GF-D8 (cell line): Measurements from ENCODE around the gene PRDM16.
"Not testable (repeated sequence)": the region's sequence is repeated elsewhere in the genome, so short reads cannot be mapped to it uniquely, and the experiment has no call there.

Experiments
- DNase-seq: peaks from one replicate; lab custom pipeline; 2025; lab: John Stamatoyannopoulos, UW

PRDM16 gene

GRCh38 chr1:3227351-3227704 is 158.3 kb downstream of the PRDM16 start:
- DNase-seq, result no peak

GRCh38 chr1:3227893-3228292 is 158.9 kb downstream of the PRDM16 start:
- no peak for DNase-seq

- DNase-seq, result no peak
Observed at GRCh38 chr1:3229081-3229725, 160.2 kb downstream of the PRDM16 start.

- DNase-seq, result no peak
Observed at GRCh38 chr1:3230553-3230952, 161.6 kb downstream of the PRDM16 start.

GRCh38 chr1:3231245-3231644 is 162.2 kb downstream of the PRDM16 start:
- DNase-seq, result no peak

- no peak for DNase-seq
Observed at GRCh38 chr1:3231826-3232225, 162.8 kb downstream of the PRDM16 start.

- DNase-seq, result no peak
Observed at GRCh38 chr1:3233031-3233430, 164.0 kb downstream of the PRDM16 start.

GRCh38 chr1:3233551-3233950 is 164.5 kb downstream of the PRDM16 start:
- no peak for DNase-seq

GRCh38 chr1:3234281-3234680 is 165.3 kb downstream of the PRDM16 start:
- no peak for DNase-seq

- no peak for DNase-seq
Observed at GRCh38 chr1:3234956-3235355, 166.0 kb downstream of the PRDM16 start.

GRCh38 chr1:3235496-3235895 is 166.5 kb downstream of the PRDM16 start:
- DNase-seq, result no peak

GRCh38 chr1:3236361-3236760 is 167.4 kb downstream of the PRDM16 start:
- DNase-seq, result no peak

GRCh38 chr1:3236955-3237354 is 168.0 kb downstream of the PRDM16 start:
- DNase-seq, result no peak

GRCh38 chr1:3237570-3237969 is 168.6 kb downstream of the PRDM16 start:
- no peak for DNase-seq

- no peak for DNase-seq
Observed at GRCh38 chr1:3237994-3238702, 169.1 kb downstream of the PRDM16 start.

GRCh38 chr1:3238703-3239278 is 169.8 kb downstream of the PRDM16 start:
- DNase-seq, result no peak

- not testable (repeated sequence) for DNase-seq
Observed at GRCh38 chr1:3239991-3240390, 171.0 kb downstream of the PRDM16 start.

GRCh38 chr1:3240524-3241235 is 171.7 kb downstream of the PRDM16 start:
- no peak for DNase-seq

GRCh38 chr1:3241236-3241550 is 172.2 kb downstream of the PRDM16 start:
- DNase-seq, result no peak

GRCh38 chr1:3241673-3242407 is 172.8 kb downstream of the PRDM16 start:
- no peak for DNase-seq

GRCh38 chr1:3242408-3243260 is 173.6 kb downstream of the PRDM16 start:
- no peak for DNase-seq
